SU-DHL-6 (cell line): Measurements from ENCODE around the gene RIPK4.
"Not testable (repeated sequence)": the region's sequence is repeated elsewhere in the genome, so short reads cannot be mapped to it uniquely, and the experiment has no call there.

ENCODE experiments used
- H2AFZ ChIP-seq: fragments of 200-600 bp; sonication (generic); 2 replicates; pipeline ENCODE4 v1.6.1; 2014; ENCODE audit warnings: low read depth, mild to moderate bottlenecking, moderate library complexity, mixed read lengths, antibody characterized with exemption, low read length; ENCODE audit not compliant: severe bottlenecking
- H3F3A ChIP-seq: fragments of 200-600 bp; shearing (Covaris generic); 2 replicates; pipeline ENCODE4 v1.6.0; 2016; ENCODE audit warnings: antibody characterized with exemption, mild to moderate bottlenecking; ENCODE audit not compliant: insufficient read depth
- H3K27ac ChIP-seq: fragments of 200-600 bp; sonication (generic); 2 replicates; pipeline ENCODE4 v1.5.1; 2016; ENCODE audit warnings: low read depth, mild to moderate bottlenecking, low read length, moderate library complexity, mixed read lengths
- H3K27me3 ChIP-seq: fragments of 200-600 bp; sonication (generic), shearing (Covaris generic); 2 replicates; pipeline ENCODE4 v1.6.0; 2014; ENCODE audit warnings: mild to moderate bottlenecking, low read length
- H3K36me3 ChIP-seq: fragments of 200-600 bp; sonication (generic); 2 replicates; pipeline ENCODE4 v1.6.1; 2014; ENCODE audit warnings: mild to moderate bottlenecking, low read length, mixed read lengths
- H3K4me2 ChIP-seq: fragments of 300-600, 200-600 bp; shearing (Covaris generic), sonication (generic); 2 replicates; pipeline ENCODE4 v1.6.0; 2014; ENCODE audit warnings: low read length, low read depth, mild to moderate bottlenecking; ENCODE audit not compliant: poor library complexity, severe bottlenecking
- H3K4me3 ChIP-seq: fragments of 200-600 bp; sonication (generic); 2 replicates; pipeline ENCODE4 v1.5.1; 2014; ENCODE audit warnings: antibody characterized with exemption, low read length, mild to moderate bottlenecking, mixed read lengths; ENCODE audit not compliant: insufficient read depth, poor library complexity, severe bottlenecking
- H3K79me2 ChIP-seq: fragments of 200-600 bp; sonication (generic); 2 replicates; pipeline ENCODE4 v1.6.1; 2014; ENCODE audit warnings: mild to moderate bottlenecking, low read length, moderate library complexity; ENCODE audit not compliant: insufficient read depth
- H3K9ac ChIP-seq: fragments of 200-600 bp; sonication (generic); 2 replicates; pipeline ENCODE4 v1.7.0; 2014; ENCODE audit warnings: mild to moderate bottlenecking, low read length
- H3K9me2 ChIP-seq: fragments of 200-600 bp; sonication (generic); replicated peaks from 2 replicates; pipeline ENCODE4 v1.6.1; 2014; ENCODE audit warnings: low read length; ENCODE audit not compliant: insufficient read depth
- H3K9me3 ChIP-seq: fragments of 200-600 bp; sonication (generic); 2 replicates; pipeline ENCODE4 v1.6.1; 2014; ENCODE audit warnings: low read length, mixed read lengths; ENCODE audit not compliant: insufficient read depth
- H4K20me1 ChIP-seq: fragments of 200-600 bp; sonication (generic); 2 replicates; pipeline ENCODE4 v1.6.1; 2014; ENCODE audit warnings: low read depth, mild to moderate bottlenecking, antibody characterized with exemption, low read length, moderate library complexity, mixed read lengths
- EZH2phosphoT487 ChIP-seq: fragments of 200-600 bp; sonication (generic), shearing (Covaris generic); conservative IDR thresholded peaks from 2 replicates; pipeline ENCODE4 v1.6.1; 2018; ENCODE audit warnings: mild to moderate bottlenecking, antibody characterized with exemption, low read length, moderate library complexity, mixed read lengths
- TF ChIP-seq, protein P1 (sequence below): fragments of 200-600 bp; sonication (generic); IDR thresholded peaks from one replicate; pipeline ENCODE4 v1.5.1; 2017; ENCODE audit warnings: antibody characterized with exemption, mild to moderate bottlenecking, low read length, moderate library complexity; ENCODE audit not compliant: insufficient read depth, poor library complexity, severe bottlenecking

Gene RIPK4

DNA sequence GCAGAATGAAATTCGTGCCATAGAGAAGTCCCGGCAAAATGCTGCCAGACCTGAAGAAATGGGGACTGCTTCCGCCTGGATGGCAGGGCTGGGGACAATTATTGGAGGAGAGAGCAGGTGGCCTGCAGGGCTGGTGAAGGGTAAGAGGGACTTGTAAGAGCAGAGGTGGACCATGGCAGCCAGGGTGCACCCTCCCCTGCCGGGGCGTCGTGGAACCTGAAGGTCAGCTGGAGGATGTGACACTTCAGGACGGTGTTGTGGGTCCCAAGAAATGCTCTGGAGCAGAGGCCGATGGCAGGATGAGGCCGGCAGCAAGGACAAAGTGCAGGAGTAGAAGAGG is 40.3 kb downstream of the RIPK4 start:
- Histone ChIP-seq H3K27me3 (no peaks in the 10 kb centered on the region), H3K4me3 (no peak overlapping the region), H3K27ac (no peak overlapping the region), H3K9me3 (no peaks in the 10 kb centered on the region), H3K4me2 (no peak overlapping the region), H3K79me2 (no peaks in the 10 kb centered on the region), H3K9me2 (no peaks in the 10 kb centered on the region), H3F3A (no peaks in the 10 kb centered on the region), H4K20me1 (no peaks in the 10 kb centered on the region), H3K9ac (no peak overlapping the region), H3K36me3 (no peaks in the 10 kb centered on the region), H2AFZ (no peak overlapping the region)
- TF ChIP-seq EZH2phosphoT487: no peak
- TF ChIP-seq, protein P1, sequence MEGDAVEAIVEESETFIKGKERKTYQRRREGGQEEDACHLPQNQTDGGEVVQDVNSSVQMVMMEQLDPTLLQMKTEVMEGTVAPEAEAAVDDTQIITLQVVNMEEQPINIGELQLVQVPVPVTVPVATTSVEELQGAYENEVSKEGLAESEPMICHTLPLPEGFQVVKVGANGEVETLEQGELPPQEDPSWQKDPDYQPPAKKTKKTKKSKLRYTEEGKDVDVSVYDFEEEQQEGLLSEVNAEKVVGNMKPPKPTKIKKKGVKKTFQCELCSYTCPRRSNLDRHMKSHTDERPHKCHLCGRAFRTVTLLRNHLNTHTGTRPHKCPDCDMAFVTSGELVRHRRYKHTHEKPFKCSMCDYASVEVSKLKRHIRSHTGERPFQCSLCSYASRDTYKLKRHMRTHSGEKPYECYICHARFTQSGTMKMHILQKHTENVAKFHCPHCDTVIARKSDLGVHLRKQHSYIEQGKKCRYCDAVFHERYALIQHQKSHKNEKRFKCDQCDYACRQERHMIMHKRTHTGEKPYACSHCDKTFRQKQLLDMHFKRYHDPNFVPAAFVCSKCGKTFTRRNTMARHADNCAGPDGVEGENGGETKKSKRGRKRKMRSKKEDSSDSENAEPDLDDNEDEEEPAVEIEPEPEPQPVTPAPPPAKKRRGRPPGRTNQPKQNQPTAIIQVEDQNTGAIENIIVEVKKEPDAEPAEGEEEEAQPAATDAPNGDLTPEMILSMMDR: no peak

DNA sequence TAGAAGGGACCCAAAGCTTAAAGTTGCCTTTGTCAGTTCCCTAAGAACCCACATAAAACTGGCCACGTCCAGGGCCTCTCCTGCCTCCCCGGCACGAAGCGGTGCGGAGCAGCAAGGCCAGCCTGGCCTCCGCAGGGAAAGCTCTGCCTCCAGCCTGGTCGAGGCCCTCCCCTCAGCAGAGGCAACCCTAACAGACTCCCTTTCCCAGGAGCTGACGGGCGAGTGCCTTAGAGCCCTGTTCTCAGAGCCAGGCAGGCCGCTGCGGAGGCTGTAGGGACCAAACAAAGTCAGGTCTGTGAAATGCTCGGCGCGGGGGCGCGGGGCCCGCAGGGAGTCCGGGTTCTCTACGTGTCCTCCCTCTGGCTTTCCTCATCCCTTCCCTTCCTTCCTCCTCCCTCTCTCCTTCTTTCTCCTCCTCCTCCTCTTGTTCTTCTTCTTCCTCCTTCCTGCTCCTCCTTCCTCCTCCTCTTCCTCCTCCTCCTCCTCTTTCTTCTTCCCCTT is 40.7 kb downstream of the RIPK4 start:
- Histone ChIP-seq H3K4me3 (no peak overlapping the region), H3K79me2 (no peaks in the 10 kb centered on the region), H4K20me1 (no peaks in the 10 kb centered on the region), H3K27me3 (no peaks in the 10 kb centered on the region), H3F3A (no peaks in the 10 kb centered on the region), H3K9me3 (no peaks in the 10 kb centered on the region), H3K36me3 (no peaks in the 10 kb centered on the region), H3K9me2 (no peaks in the 10 kb centered on the region), H3K27ac (no peak overlapping the region), H3K4me2 (no peak overlapping the region), H3K9ac (no peak overlapping the region), H2AFZ (no peak overlapping the region)
- TF ChIP-seq EZH2phosphoT487: no peak
- TF ChIP-seq, protein P1: no peak

DNA sequence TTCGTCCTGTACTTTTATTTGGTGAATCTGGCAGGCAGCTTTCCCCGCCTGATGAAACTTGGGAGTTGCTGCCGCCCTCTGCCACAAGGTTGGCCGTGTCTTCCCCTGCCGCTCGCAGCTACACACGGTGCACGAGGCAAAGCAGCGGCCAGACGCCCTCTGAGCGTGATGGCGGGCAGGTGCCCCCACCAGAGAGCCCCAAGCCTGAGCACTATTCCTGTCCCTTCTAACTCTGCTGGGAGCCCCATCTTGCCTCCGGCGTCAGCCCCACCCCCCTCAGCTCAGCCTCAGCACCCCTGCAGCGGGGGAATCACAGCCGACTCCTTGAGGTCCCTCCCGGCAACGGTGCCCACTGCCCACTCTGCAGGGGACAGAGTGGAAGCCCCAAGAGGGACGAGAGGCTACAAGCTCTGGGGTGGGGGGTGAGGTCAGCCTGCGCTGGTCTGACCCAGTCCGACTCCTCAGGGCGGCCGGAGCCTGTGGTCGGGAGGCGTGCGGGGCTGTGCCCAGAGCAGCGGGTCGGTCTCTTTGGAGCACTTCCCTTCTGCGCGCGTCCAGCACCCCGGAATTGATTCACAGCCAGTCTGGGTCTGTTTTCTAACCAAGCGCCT is 41.3 kb downstream of the RIPK4 start:
- Histone ChIP-seq H3K9me2 (no peaks in the 10 kb centered on the region), H4K20me1 (no peaks in the 10 kb centered on the region), H3K27me3 (no peaks in the 10 kb centered on the region), H3F3A (no peaks in the 10 kb centered on the region), H3K9me3 (no peaks in the 10 kb centered on the region), H3K4me3 (no peak overlapping the region), H2AFZ (no peak overlapping the region), H3K9ac (no peak overlapping the region), H3K36me3 (no peaks in the 10 kb centered on the region), H3K27ac (no peak overlapping the region), H3K4me2 (no peak overlapping the region), H3K79me2 (no peaks in the 10 kb centered on the region)
- TF ChIP-seq, protein P1: no peak
- no peak for TF ChIP-seq EZH2phosphoT487

DNA sequence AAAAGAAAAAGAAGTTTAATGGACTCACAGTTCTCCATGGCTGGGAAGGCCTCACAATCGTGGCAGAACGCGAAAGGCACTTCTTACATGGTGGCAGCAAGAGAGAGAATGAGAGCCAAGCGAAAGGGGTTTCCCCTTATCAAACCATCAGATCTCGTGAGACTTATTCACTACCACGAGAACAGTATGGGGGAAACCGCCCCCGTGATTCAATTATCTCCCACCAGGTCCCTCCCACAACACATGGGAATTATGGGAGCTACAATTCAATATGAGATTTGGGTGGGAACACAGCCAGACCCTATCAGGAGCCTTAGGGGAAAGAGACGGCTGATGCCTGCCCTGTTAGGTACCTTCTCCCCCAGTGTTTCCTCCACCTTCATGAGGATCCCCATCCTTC is 43.0 kb downstream of the RIPK4 start:
- H4K20me1 ChIP-seq, H3K9ac ChIP-seq, H3K9me3 ChIP-seq, H3K9me2 ChIP-seq, H3K79me2 ChIP-seq, H3K27ac ChIP-seq, H3K36me3 ChIP-seq, H3K4me2 ChIP-seq, H3K27me3 ChIP-seq, H2AFZ ChIP-seq, H3K4me3 ChIP-seq, H3F3A ChIP-seq: not testable (repeated sequence)
